Stimulated activated CD4-positive, alpha-beta T cell treated with anti-CD3 and anti-CD28 coated beads, Interleukin-2, amount 100 ng/mL, for 24 hours (primary cell): ENCODE data around the gene CHMP2A.

Experiments
- DNase-seq, 2 donors: peaks; one replicate each; pipeline ENCODE4 v3.0.0-alpha.2; 2020

The CHMP2A gene

DNA sequence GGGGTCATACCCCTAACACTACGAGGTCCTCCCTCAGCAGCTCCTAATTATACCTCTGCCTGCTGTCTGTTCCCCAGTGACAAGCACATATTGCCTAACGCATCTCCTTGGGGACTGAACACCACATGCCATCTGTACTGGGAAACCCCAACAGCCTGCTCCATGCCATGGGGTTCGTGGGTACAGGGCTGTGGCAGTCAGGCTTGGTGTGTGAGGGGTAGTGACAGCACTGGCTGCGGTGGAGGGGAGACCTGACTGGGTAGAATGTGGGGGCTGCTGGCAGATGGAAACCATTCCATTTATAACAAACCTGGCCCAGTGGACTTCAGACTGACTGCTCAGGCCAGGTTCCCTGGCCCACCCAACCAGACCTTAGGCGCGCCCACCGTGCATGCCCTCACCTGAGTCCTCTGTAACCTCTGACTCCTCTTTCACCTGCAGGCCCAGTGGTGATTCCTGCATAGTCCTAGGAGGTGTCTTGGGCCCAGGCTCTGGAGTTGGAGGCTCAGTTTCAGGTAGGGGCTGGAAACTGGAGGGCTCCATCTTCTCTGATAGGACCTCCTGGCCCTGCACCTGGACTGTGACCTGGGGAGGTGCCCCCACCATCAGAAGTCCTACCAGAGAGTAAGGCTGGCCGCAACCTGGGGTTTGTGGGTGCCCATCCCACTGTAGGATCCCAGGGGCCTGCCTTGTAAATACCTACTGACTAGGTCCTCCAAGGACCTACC lies 15.2 kb upstream of the CHMP2A start:
- DNase-seq, result peak in 1 of 2 donors; percentile 18

DNA sequence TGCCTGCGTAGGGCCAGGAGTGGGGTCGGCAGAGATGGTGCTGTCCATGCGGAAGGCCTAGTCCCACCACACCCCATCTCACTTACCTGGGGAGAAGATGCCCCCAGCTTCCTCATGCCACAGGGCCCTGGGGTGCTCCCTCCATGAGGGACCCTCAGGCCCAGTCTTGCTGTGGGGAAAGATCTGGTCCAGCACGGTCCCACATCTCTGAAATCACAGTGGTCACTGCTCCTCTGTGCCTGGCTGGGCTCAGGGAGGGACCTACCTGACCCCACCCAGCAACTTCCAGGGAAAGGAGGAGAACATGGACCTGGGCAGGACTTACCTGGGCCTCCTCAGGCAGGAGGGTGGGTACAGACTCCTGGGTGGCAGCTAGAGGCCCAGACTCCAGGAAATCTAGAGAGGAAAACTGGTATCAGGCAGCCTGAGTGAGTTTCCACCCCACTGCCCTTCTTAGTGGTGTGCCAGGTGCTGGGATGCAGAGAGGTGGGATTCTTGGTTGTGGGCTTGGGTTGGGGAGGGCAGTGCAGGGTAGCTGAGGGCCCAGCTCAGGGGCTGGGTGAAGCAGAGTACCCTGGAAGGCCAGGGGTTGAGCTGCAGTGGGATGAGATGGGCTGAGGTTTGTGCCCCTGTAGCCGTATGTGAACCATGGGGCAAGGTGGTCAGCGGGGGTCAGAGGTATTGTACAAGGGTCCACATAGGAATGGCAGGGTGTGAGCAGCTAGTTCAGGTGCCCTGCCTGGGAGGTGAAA lies 14.5 kb upstream of the CHMP2A start:
- no peak for DNase-seq

DNA sequence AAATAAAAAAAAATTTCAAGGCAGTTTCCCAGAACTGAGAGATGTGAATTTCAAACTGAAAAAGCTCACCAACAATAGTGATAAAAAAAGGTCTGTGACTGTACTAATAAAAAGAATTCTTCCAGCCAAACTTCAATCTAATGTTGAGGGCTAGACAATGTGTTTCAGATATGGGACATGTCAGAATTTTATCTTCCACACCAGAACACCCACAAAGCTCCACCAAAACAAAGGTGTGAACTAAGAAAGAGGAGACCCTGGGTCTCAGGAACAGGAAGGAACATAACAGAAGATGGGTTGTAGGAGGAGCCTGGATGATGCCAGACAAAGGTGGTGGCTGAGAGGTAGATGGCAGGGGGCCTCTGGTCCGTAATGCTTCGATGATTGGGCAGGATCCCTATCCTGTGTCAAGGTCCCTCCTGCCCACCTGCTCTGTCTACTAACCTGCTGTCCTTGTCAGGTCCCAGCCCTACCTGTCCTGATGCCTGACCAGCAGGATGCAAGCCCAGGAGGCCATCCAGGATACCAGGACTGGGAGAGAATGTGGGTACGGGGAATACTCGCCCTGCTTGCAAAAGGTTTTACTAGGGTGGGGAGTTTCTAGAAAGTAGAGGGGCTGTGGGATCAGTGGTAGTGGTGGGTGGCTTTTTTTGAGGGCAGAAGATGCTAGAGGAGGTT lies 13.7 kb upstream of the CHMP2A start:
- no peak for DNase-seq

DNA sequence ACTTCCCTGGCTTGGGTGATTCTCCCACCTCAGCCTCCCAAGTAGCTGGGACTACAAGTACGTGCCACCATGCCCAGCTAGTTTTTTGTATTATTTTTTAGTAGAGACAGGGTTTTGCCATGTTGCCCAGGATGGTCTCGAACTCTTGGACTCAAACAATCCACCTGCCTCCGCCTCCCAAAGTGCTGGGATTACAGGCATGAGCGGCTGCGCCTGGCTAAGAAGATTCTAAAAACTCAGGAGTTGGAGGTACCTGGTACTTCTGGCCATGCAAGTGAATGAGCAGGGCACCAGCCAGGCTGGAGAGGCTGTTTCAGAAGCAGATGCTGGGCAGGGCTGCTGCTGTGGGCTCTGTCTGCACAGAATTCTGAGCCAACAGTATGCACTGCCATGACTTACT lies 12.1 kb upstream of the CHMP2A start:
- DNase-seq, result no peak

DNA sequence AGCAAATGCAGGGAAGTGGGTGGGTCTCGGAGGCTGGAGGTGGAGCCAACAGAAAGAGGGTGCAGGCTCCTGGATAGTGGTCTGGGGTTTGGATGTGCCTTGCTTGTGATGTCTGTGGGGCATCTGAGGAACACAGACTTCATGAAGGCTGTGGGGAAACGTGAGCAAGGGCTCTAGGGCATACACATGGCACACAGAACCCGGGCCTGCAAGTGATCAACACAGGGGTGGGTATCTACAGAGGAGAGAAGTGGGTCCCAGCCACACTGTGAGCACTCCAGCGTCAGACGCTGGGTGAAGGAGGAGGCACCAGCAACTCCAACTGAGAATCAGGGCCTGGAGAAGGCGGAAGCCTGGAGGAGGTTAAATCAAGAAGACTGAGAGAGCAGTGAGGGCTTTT lies 8.9 kb upstream of the CHMP2A start:
- DNase-seq, result no peak

DNA sequence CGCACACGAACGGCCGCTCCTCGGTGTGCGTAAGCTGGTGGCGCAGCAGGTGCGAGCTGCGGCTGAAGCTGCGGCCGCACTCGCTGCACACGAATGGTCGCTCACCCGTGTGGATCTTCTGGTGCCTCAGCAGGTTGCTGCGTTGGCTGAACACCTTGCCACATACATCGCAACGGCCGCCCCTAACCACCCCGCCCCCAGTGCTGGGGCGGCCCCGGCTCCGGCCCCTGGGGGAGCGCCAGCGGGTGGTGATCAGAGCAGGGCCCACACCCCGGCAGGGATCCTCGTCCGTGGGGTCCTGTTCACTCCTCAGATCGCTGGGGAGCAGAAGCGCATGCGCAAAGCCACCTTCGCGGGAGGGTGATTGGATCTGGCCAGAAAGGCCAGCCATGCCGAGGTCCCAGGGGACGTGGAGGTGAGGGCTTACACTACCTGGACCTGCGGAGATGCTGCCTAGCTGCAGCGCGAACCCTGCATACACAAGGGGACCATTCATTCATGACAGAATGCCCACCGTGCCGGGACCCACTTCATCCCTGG lies 8.2 kb upstream of the CHMP2A start:
- peak; percentile 45 to 57 for DNase-seq

DNA sequence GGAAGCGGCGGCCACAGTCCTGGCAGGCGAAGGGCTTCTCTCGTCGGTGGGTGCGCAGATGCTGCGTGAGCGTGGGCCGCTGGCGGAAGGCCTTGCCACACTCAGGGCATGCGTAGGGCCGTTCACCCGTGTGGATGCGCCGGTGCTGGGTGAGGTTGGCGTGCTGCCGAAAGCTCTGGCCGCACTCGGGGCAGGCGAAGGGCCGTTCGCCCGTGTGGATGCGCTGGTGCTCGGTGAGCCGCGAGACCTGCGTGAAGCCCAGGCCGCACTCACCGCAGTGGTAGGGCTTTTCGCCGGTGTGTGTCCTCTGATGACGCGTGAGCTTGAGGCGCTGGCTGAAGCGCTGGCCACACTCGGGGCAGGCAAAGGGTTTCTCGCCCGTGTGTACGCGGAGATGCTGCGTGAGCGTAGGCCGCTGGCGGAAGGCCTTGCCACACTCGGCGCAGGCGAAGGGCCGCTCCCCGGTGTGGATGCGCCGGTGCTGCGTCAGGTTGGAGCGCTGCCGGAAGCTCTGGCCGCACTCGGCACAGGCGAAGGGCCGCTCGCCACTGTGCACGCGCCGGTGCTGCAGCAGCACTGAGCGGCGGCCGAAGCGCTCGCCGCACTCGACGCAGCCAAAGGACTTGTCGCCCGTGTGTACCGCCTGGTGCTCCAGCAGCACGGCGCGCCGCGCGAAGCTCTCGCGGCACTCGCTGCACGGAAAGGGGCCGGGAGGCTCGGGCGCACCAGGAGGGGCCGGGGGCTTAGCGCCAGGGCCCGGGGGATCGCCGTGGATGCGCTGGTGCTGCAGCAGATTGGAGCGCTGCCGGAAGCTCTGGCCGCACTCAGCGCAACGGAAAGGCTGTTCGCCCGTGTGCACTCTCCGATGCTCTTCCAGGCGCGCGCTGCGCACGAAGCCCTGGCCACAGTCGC lies 7.5 kb upstream of the CHMP2A start:
- DNase-seq, result peak; percentile 44 to 61

DNA sequence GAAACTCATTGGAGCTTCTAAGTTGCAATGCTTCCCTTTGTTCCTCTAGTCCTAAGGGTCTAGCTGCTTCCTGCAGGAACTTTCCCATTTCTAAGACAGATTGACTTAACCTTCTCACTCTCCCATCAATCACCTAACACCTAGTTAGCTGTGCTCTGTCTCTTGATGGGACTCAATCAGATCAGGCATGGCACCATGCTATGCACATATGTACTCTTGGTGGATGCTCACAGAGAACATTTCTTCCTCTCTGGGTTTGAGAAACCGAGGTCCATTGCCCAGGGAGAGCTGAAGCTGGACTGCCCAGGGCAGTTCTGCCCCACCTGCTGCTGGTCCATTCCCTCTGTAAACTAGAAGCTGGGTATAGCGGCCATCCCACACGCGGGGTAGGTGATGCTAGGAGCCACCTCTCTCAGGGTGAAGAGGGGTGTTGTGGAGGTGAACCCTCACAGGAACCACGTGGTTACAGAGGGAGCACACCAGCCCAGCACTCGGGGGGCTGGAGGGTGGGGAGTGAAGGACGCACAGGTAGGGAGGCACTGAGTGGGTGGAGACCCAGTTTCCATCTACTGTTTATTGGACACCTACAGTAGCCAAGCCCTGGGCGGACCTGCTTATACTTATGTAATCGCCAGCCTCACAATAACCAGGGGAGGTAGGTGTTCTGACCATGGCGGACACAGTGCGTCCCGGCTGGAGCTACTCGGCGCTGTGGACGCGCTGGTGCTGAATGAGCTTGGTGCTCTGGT lies 6.6 kb upstream of the CHMP2A start:
- DNase-seq, result peak in 1 of 2 donors; percentile 20

DNA sequence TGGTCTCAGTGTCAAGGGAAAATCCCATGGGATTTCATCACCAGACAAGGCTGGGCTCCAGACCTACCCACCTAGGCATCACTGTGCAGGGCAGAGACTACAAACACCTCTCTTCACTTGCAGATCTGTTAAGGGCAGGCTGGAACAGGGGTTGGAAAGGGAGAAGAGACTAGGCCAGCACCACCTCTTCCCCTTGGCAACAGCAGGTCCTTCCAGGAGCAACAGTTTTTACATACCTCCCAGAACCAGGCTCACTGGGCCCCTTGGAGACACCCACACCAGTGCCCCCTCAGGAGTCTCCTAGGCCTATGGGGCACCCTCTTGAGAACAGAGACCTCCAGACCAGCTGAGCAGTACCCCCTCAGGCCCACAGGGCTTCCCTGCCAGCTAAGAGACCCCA lies 6.0 kb upstream of the CHMP2A start:
- DNase-seq, result no peak

DNA sequence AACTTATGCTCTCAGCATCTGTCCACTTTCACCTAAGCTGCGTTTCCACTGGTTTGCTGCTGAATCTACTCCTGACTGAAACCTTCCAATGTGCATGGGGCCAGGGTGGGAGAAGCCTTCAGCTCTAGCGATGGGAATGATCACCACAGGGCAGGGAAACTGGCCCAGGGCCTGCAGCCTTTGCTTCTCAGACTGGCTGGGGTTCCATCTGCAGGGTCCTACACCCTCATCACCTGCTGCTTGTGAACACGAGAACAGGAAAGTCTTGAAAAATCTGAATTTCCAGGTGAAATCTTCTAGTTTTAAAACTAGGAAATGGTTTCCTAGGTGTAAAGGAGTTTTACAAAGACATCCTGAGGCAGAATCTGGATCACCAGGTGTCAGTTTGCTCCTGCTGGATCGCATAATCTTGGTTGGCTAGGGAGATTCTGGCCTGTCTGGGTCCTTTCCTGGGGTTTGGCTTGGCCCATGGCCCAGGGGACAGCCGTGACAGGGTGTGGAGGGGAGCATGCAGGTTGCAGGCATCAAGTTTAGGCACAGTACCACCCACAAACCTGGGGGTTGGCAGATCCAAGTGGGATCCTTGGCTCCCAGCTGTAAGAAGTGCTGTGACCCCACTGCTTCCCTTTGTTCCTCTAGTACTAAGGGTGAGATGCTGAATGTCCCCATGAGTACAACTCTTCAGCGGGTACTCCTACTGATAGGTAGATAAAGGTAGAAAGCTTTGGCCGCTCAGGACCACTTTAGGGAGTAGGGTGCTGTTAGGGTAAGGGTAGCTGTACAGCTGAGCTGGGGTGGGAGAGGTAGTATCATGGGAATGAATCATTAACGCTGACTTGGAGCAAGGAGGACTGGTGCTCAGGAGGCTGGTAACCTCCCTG lies 5.3 kb upstream of the CHMP2A start:
- DNase-seq, result no peak

DNA sequence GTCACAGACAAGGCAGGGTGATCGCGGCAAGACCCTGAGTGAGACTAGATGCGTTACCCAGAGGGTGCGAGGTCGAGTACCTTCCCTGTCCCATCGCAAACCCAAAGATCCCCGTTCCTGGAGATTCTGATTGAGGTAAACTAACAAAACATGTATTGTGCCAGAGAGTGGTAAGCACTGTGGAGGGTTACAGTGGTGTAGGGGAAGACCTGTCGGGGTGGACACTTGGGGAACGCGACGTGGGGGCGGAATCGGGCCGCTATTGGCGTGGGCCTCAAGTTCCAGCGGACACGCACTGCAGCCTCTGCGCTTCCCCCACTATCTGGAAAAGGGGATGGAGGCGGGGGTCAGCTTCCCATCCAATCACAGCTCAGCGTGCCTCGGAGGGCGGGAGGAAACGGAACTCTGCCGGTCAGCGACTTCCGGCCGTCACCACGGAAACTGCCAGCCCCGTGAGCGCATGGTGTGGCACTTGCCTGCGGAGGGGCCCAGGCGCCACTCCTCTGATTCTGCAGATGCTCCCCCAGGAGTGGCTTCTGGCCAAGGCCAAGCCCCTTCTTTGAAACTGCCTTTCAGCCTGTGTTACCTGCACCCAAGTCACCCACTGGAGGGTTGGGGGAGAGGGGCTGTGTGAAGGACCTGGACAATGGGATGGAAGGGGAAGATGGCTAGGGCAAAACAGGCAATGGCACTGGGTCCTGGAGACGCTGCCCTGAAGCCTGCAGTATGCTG lies 4.5 kb upstream of the CHMP2A start:
- peak; percentile 76 to 86 for DNase-seq

DNA sequence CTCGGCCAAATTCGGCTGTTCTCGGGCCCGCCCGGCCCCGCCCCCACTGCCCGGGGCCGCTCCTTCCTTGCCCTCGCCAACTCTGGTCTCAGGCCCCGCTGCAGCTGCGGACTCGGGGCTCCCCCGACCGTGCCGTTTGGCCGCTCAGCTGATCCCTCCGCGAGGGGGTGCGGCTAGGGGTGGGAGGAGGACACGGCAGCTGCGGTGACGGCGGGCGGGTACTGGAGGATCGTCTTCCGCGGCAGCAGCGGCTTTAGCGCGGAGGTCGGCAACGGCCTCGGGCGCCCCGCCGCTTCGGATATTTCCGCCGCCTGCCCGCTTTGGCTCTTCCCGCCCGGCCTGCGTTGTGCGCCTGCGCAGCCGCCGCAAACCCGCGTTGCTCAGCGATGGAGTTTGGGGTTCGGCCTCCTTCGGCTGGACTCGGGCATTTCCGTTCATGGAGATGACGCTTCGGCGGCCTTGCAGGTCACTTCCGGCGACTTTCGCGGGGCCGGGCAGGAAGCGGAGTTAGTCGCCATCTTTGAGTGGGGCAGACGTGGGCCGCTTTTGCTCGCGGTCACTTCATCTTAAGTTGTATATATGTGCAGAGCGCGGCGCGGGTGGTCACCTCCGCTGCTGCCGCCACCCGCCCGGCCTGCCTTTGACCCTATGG lies 3.8 kb upstream of the CHMP2A start:
- peak; percentile 100 for DNase-seq

DNA sequence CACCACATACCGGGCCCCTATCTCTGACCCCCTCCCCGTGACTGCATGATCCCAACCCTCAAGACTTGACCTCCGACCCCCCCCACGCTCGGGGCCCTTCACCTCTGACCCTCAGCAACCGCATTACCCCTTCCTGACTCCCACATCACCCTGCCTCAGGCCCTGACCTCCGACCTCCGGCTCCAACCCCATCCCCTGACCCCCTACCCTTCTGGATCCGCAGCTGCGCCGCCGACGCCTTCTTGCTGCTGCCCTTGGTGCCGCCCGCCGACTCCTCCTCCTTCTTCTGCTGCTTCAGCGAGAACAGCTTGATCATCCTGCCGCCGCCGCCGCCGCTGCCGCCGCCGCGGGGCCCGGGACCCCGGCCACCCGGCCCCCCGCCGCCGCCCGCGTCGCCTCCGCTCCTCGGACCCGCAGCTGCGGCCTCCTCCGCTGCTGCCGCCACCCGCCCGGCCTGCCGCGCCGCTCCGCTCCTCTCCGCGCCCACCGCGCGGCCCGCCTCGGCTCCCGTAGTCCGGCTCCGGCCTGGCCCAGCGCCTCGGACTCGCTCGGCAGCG lies 3.2 kb upstream of the CHMP2A start, which contains the start of gene UBE2M:
TSS of gene UBE2M (minus strand) at position 546 of the 557 bp plus-strand sequence. CDS start at position 316, 230 bp downstream.
- peak; percentile 63 to 65 for DNase-seq

DNA sequence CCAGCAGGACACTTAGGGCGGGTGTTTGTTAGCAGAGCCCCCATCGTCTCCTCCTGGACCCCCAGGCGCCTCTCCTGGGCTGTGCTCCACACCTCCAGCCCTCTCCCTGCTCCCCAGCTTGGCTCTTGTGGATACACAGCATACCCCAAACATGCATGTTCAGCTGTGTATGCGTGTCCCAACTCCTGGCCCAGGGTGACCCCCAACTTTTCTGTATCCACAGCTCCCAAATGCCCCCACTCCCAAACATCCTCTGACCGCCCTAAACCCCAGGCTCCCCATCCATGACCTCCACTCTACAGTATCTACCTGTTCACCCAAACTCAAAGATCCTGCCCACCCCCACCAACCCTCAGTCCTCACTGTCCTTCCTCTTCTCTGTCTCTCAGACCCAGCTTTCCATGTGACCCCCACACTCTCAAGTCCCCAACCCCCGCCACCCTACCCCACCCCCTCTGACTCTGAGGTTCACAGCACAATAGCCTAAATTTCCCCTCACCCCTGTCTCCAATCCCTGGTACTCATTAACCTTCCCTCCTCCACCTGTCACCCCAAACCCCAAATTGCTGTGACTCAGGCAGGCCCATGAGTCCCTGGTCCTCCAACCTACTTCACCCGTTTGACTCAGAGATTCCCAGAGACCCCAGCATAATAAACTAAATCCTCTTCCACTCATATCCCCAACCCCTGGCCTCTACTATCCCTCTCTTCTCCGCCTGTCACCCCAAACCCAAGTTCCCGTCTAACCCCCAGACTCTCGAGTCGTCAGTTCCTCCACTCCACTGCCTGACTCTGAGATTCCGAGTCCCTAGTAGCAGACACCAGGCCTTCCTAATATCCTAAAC lies 2.5 kb upstream of the CHMP2A start:
- DNase-seq, result peak in 1 of 2 donors; percentile 25

DNA sequence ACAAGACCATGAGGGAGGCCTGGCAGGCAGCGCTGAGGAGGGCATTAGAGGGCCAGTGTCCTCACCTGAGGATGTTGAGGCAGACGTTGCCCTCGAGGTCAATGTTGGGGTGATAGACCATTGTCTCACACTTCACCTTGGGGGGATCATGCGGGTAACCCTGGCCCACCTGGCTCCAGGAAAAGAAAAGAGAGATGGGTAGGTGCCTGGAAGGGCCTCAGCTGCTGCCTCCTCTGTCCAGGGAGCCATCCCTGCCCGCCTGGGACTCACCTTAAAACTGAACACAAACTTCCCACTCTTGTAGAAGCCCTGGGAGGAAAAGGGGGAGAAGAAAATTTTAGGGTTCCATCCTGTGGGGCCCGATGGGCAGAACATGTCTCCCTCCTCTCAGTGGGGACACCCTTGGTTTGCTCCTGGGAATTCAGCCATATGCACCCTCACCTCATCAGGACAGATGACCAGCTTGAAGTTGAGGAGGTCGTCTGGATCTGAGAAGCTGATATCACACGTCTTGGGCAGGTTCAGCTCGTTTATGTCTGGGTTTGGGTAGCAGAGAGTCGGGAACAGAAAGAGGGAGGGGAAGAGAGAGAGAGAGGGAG lies 1.8 kb upstream of the CHMP2A start:
- no peak for DNase-seq

DNA sequence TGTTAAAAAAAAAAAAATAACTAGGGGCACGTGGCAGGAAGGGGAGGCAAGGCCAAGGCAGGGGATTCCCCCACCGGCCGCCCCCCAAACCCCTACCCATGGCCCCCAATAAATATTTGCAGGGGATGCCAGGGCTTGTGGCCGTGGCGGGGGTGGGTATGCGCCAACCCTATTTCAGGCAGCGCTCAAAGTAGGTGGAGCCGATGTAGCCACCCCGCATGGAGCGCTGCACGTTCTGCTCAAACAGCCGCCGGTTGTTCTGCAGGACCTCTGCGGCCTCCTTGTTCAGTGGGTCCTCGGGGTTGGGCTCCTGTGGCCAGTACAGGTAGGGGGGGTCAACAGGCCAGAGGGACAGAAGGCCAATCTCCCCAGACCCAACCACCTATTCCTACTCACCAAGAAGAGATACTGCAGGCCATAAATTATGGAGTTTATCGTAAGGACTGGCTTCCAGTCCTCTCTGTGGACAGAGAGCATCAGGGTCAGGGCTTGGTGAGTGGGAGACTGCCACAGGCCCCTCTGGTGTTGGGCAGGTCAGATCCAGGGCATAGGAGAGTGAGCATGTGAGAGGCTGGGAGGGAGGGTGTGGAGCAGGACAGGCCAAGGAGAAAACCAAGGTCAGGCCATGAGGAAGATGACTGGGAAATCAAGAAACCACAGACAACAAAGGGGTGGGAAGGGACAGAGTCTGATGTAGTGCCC lies 1.2 kb upstream of the CHMP2A start:
- no peak for DNase-seq

DNA sequence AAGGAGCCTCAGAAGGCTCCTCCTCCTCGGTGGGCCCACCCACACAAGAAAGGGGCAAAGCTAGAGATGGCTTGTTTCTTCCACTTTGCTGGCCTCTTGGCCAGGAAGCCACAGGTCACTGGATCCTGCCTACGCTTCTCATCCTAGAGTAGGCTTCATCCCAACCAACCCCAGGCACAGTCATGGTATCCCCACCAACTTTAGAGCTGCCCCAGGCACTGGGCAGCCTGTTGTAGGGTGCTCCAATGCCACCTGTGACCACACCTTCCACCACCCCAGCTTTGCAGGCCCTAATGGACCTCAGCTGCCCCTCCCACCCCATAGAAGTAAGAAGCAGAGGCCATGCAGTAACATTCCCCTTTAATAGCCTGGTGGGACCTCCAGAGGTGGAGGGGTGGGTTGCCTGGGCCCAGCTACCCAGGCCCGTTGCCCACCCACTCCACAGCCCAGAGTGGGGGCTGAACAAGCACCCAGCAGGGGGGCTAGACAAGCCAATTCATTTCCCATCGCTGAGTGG lies 522 bp upstream of the CHMP2A start:
- no peak for DNase-seq
